Lower lobe of right lung (tissue), 2 donors: Measurements from ENCODE around the gene APLF. TPM values are rescaled to one million over a fixed set of nuclear protein-coding genes. Genes with fewer than 3 reads are reported as not detected.

Experiments used
- ATAC-seq, 2 donors: fragments of 200-7000 bp; cut with Tn5 transposase; one replicate each; pipeline ENCODE4 v1.9.1; 2020 to 2022; ENCODE audit warnings: mild to moderate bottlenecking in 2 of 2, moderate library complexity in 2 of 2
- DNase-seq: peaks from one replicate; pipeline ENCODE4 v3.0.0-alpha.2; 2020
- H3K27ac ChIP-seq: fragments of 200-600 bp; one replicate; pipeline ENCODE4 v1.8.0; 2022
- H3K27me3 ChIP-seq: fragments of 200-600 bp; one replicate; pipeline ENCODE4 v1.8.0; 2022; ENCODE audit warnings: low read depth
- H3K36me3 ChIP-seq: fragments of 200-600 bp; one replicate; pipeline ENCODE4 v1.8.0; 2022; ENCODE audit warnings: mild to moderate bottlenecking
- H3K4me1 ChIP-seq: fragments of 200-600 bp; one replicate; pipeline ENCODE4 v1.8.0; 2022
- H3K4me3 ChIP-seq: fragments of 200-600 bp; one replicate; pipeline ENCODE4 v1.8.0; 2022; ENCODE audit warnings: mild to moderate bottlenecking
- H3K9me3 ChIP-seq: fragments of 200-600 bp; one replicate; pipeline ENCODE4 v1.8.0; 2022
- CTCF ChIP-seq: fragments of 200-600 bp; IDR thresholded peaks from one replicate; pipeline ENCODE4 v1.8.0; 2022; ENCODE audit warnings: antibody characterized with exemption, mild to moderate bottlenecking
- intact Hi-C: fragments of 100-400 bp; cut with DNase I; formaldehyde crosslinking; loops from one replicate; pipeline ENCODE4 v1.11.0; 2022
- total RNA-seq: library from RNA; stranded (reverse); fragmentation: NEBNext Ultra II Directional; extraction: Animal tissue kit (Norgen Biotek cat#: 25700); gene quantifications from one replicate; pipeline ENCODE4 v1.2.1, GENCODE V29; 2021
- donor health status: DM: no; HTN: yes; CAD: no; lungs with severe emphysema.

The APLF gene
- total RNA-seq, 1 donor from 2014 or later, result 5.8 TPM

- peak in 1 of 2 donors; percentile 7 for ATAC-seq
- H3K36me3 ChIP-seq, result no peaks in the 10 kb centered on the region
- intact Hi-C loops, result loop anchor here (10.0 kb wide), 1 partner anchor 128 kb away; no protein-coding TSS in a partner anchor
- no peak for DNase-seq
- H3K4me1 ChIP-seq, result peaks cover 20% of the 10 kb centered on the region
- peak overlapping the region; percentile 88 for H3K27ac ChIP-seq
- peak overlapping the region; percentile 85 for H3K4me3 ChIP-seq
- H3K27me3 ChIP-seq, result no peaks in the 10 kb centered on the region
- no peak for TF ChIP-seq CTCF
- H3K9me3 ChIP-seq, result no peaks in the 10 kb centered on the region
These were observed 1.0 kb upstream of the APLF start for GRCh38 chr2:68466361-68466777.

- Histone ChIP-seq H3K4me3 (peak overlapping the region; percentile 85), H3K36me3 (no peaks in the 10 kb centered on the region), H3K27me3 (no peaks in the 10 kb centered on the region), H3K9me3 (no peaks in the 10 kb centered on the region), H3K27ac (peak overlapping the region; percentile 88), H3K4me1 (peaks cover 20% of the 10 kb centered on the region)
- ATAC-seq (peak; percentile 22 to 34), DNase-seq (no peak)
- no peak for TF ChIP-seq CTCF
- intact Hi-C loops, result loop anchor here (10.0 kb wide), 1 partner anchor 128 kb away; no protein-coding TSS in a partner anchor
These were observed 658 bp upstream of the APLF start for GRCh38 chr2:68466778-68467076.

DNA sequence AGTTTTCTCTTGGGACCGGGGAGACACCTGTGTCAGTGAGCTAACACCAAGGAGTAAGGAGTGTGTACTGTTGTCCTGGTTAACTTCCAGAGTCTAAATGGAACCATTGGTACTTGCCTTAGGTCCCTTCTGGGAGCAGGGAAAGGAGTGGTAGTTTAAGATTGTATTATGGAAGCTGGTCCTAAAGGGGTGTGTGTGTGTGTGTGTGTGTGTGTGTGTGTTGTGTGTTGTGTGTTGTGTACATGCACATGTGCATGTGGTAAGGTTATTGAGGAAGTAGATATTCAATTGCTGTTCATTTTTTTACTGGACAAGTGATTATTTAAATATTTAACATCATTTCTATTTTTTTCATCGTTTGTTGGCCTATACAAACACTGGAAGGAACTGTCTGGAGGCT is 1.4 kb downstream of the APLF start:
- no peak for DNase-seq

DNA sequence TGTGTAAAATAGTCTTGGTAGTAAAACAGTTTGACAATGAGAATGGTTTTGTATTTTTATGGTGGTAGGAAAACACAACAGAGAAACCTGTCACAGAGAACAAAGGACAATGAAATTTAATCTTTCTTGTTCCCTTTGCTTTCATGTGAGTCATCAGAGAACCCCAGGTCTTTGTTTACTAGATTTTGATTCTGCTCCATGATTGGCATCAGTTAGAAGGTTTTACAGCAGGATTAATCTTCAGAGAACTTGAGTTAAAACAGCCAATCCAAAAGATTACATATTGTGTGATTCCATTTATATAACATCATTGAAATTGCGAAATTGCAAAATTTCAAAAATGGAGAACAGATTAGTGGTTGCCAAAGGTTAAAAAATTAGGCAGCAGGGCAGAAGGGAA is 2.5 kb downstream of the APLF start:
- no peak for TF ChIP-seq CTCF
- Histone ChIP-seq H3K36me3 (no peaks in the 10 kb centered on the region), H3K27me3 (no peaks in the 10 kb centered on the region), H3K4me3 (no peak overlapping the region), H3K4me1 (peaks cover 20% of the 10 kb centered on the region), H3K27ac (no peak overlapping the region), H3K9me3 (no peaks in the 10 kb centered on the region)
- intact Hi-C loops, result loop anchor here (10.0 kb wide), 1 partner anchor 125 kb away; no protein-coding TSS in a partner anchor
- no peak for ATAC-seq
- DNase-seq, result no peak

More for the DNA sequence above, 1.4 kb downstream of the APLF start:
- no peak for ATAC-seq
- Histone ChIP-seq H3K27ac (no peak overlapping the region), H3K4me3 (no peak overlapping the region), H3K36me3 (no peaks in the 10 kb centered on the region), H3K4me1 (peaks cover 20% of the 10 kb centered on the region), H3K9me3 (no peaks in the 10 kb centered on the region), H3K27me3 (no peaks in the 10 kb centered on the region)
- no peak for TF ChIP-seq CTCF
- intact Hi-C loops, result loop anchor here (10.0 kb wide), 1 partner anchor 126 kb away; no protein-coding TSS in a partner anchor

DNA sequence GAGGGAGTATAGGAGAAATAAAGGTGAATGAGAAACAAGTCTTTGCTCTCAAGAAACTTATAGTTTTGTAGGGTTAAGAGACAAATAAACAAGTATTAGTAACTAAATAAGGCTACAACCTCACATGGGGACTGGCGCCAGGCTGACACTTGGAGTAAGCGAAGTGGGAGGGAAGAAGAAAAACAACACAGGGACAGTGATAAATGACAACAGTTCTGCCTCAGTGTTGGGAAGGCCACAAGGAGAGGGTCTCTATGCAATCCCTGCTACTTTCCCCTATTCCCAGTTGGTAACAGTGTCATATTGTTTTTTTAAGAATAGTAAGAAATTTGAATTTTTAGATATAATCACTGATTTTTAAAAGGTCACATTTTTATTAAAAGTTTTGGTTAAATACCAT is 4.0 kb downstream of the APLF start:
- intact Hi-C loops, result no loop called here
- no peak overlapping the region for H3K4me3 ChIP-seq
- H3K27ac ChIP-seq, result no peak overlapping the region
- ATAC-seq (no peak), DNase-seq (no peak)
- H3K27me3 ChIP-seq, result no peaks in the 10 kb centered on the region
- H3K4me1 ChIP-seq, result peaks cover 12% of the 10 kb centered on the region
- TF ChIP-seq CTCF, result no peak
- H3K36me3 ChIP-seq, result no peaks in the 10 kb centered on the region
- H3K9me3 ChIP-seq, result no peaks in the 10 kb centered on the region
